Adrenal gland (tissue), 12 donors: ENCODE measurements around the gene ACP1. TPM values are rescaled to one million over a fixed set of nuclear protein-coding genes. Genes with fewer than 3 reads are reported as not detected.

ENCODE experiments used
- DNase-seq, 7 donors: peaks; one replicate each; pipeline ENCODE4 v3.0.0-alpha.2; 2019 to 2020
- H3K27ac ChIP-seq, 5 donors: fragments of 200-600 bp; sonication (generic) in 4 of 5; 1 replicate in 3 of 5; 2 replicates in 2 of 5; pipeline versions ENCODE4 v1.5.1 to v1.8.0; 2016 to 2020; ENCODE audit warnings: mild to moderate bottlenecking in 1 of 5
- H3K27me3 ChIP-seq: fragments of 200-600 bp; 2 replicates; pipeline ENCODE4 v1.8.0; 2021
- H3K36me3 ChIP-seq, 2 donors: fragments of 200-600 bp; replicated peaks in 1 of 2; 1 replicate in 1 of 2; 2 replicates in 1 of 2; pipeline versions ENCODE4 v1.5.1 to v1.8.0; 2018 to 2022
- H3K4me1 ChIP-seq, 2 donors: fragments of 200-600 bp; replicated peaks in 1 of 2; 1 replicate in 1 of 2; 2 replicates in 1 of 2; pipeline versions ENCODE4 v1.5.1 to v1.8.0; 2018 to 2021
- H3K4me3 ChIP-seq, 4 donors: fragments of 200-600 bp; sonication (generic) in 3 of 4; one replicate each; pipeline ENCODE4 v1.5.1; 2016 to 2018
- H3K9me3 ChIP-seq, 3 donors: fragments of 200-600 bp; sonication (generic) in 1 of 3; replicated peaks in 1 of 3; 1 replicate in 2 of 3; 2 replicates in 1 of 3; pipeline versions ENCODE4 v1.5.1 to v1.8.0; 2016 to 2021
- POLR2A ChIP-seq, 2 donors: fragments of 450-650 bp; IDR thresholded peaks; one replicate each; pipeline ENCODE4 v1.6.1; 2017; ENCODE audit warnings: antibody characterized with exemption in 2 of 2, mild to moderate bottlenecking in 2 of 2, moderate library complexity in 1 of 2
- WGBS, 4 donors: extraction: QIAGEN DNeasy Blood & Tissue Kit in 2 of 4; methylation state at CpG; one replicate each; pipeline versions ENCODE4 v1.1.5 to v1.1.7; 2013 to 2017; 5-methylcytosine and 5-hydroxymethylcytosine counted together
- intact Hi-C, 2 donors: fragments of 100-400 bp; cut with DNase I; formaldehyde crosslinking; loops; one replicate each; pipeline versions ENCODE4 v1.14.1 to v1.15.0; 2022 to 2023
- polyA plus RNA-seq, 3 donors: library from polyadenylated mRNA; stranded (reverse); fragments of 200-250 nt in 2 of 3; fragments of 350-450 nt in 1 of 3; fragmentation: Illumina TruSeq in 1 of 3; extraction: RNeasy Lipid Tissue Mini Kit (QIAGEN cat#74804) in 1 of 3; gene quantifications; one replicate each; pipeline ENCODE4 v1.2.3, GENCODE V29; 2013 to 2014
- total RNA-seq, 9 donors: library from RNA; depleted of rRNA in 4 of 9; stranded (reverse); fragments of >200 nt in 4 of 9; fragments of 120-200 nt in 1 of 9; fragmentation: NEBNext Ultra II Directional in 1 of 9; extraction: Animal tissue kit (Norgen Biotek cat#: 25700) in 1 of 9; gene quantifications; one replicate each; pipeline versions ENCODE4 v1.1.0 to v1.2.4, GENCODE V29; 2013 to 2023
- TF ChIP-seq, protein P1 (sequence below), 6 experiments: fragments of 450-650 bp in 4 of 6; fragments of 200-600 bp in 2 of 6; sonication (generic) in 1 of 6; IDR thresholded peaks; 1 replicate in 5 of 6; 2 replicates in 1 of 6; pipeline versions ENCODE4 v1.5.1 to v1.8.0; 2016 to 2021; ENCODE audit warnings: antibody characterized with exemption in 6 of 6, mild to moderate bottlenecking in 2 of 6, moderate library complexity in 1 of 6
- donor health status: healthy with polysubstance abuse.
- donor health status: Bipolar disorder and iron deficiency.
- donor health status: DM: yes; HTN: yes; CAD: no.
- donor health status: DM: no; HTN: no; CAD: no.
- donor health status: DM: no; HTN: no; CAD: no.
- donor health status: DM: yes; HTN: yes; CAD: no.

Gene ACP1
- total and polyA plus RNA-seq, 12 donors = 59.5 to 386 (median 161) TPM

DNA sequence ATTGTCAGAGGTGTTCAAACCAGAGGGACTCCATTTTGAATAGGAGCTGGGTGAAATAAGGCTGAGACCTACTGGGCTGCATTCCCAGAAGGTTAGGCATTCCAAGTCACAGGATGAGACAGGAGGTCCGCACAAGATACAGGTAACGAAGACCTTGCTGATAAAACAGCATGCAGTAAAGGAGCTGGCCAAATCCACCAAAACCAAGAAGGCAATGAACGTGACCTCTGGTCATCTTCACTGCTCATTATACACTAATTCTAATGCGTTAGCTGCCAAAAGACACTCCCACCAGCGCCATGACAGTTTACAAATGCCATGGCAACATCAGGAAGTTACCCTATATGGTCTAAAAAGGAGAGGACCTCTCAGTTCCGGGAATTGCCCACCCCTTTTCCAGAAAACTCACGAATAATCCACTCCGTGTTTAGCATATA is 11.5 kb upstream of the ACP1 start:
- intact Hi-C loops = no loop called here
- WGBS, 4 donors = 80 to 87% (median 82%) methylated on average over 8 of the region's 8 CpGs
- no peak for TF ChIP-seq POLR2A (IDR thresholded peaks at IDR 0.05)
- TF ChIP-seq, protein P1, sequence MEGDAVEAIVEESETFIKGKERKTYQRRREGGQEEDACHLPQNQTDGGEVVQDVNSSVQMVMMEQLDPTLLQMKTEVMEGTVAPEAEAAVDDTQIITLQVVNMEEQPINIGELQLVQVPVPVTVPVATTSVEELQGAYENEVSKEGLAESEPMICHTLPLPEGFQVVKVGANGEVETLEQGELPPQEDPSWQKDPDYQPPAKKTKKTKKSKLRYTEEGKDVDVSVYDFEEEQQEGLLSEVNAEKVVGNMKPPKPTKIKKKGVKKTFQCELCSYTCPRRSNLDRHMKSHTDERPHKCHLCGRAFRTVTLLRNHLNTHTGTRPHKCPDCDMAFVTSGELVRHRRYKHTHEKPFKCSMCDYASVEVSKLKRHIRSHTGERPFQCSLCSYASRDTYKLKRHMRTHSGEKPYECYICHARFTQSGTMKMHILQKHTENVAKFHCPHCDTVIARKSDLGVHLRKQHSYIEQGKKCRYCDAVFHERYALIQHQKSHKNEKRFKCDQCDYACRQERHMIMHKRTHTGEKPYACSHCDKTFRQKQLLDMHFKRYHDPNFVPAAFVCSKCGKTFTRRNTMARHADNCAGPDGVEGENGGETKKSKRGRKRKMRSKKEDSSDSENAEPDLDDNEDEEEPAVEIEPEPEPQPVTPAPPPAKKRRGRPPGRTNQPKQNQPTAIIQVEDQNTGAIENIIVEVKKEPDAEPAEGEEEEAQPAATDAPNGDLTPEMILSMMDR (IDR thresholded peaks at IDR 0.05) = no peak
- H3K9me3 ChIP-seq = peaks cover 0 to 4% (median 0%) of the 10 kb centered on the region in 3 donors
- no peak for DNase-seq
- no peak overlapping the region for H3K27ac ChIP-seq
- no peaks in the 10 kb centered on the region for H3K36me3 ChIP-seq
- H3K4me3 ChIP-seq = no peak overlapping the region
- H3K4me1 ChIP-seq = peaks cover 0 to 9% of the 10 kb centered on the region in 2 donors
- no peaks in the 10 kb centered on the region for H3K27me3 ChIP-seq

DNA sequence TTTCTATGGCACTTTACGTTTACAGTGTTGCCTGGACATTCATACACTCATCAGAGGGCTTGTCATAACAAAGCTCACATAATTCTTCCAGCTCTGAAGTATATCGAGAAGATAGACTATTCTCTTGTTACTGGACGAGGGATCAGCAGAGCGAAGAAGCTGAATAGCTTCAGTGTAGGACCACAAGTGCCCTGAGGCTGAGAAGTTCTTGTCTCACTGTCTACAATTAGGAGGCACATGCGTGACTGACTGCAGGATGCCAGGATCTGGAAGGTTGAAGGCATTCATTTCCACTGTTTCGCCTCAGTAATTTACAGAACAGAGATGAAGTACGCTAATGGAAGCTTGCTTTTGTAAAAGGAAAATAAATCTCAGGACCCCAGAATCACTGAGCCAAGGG is 10.5 kb upstream of the ACP1 start:
- H3K27me3 ChIP-seq = no peaks in the 10 kb centered on the region
- intact Hi-C loops = no loop called here
- no peak for TF ChIP-seq POLR2A (IDR thresholded peaks at IDR 0.05)
- TF ChIP-seq, protein P1 (IDR thresholded peaks at IDR 0.05) = no peak
- H3K4me3 ChIP-seq = no peak overlapping the region
- WGBS, 4 donors = 84 to 88% (median 86%) methylated on average over 7 of the region's 7 CpGs
- no peak for DNase-seq
- peaks cover 0 to 9% of the 10 kb centered on the region in 2 donors for H3K4me1 ChIP-seq
- no peaks in the 10 kb centered on the region for H3K36me3 ChIP-seq
- H3K9me3 ChIP-seq = peaks cover 0 to 4% (median 0%) of the 10 kb centered on the region in 3 donors
- H3K27ac ChIP-seq = peak overlapping the region in 3 of 5 donors; percentile 4 to 48 (median 30)

DNA sequence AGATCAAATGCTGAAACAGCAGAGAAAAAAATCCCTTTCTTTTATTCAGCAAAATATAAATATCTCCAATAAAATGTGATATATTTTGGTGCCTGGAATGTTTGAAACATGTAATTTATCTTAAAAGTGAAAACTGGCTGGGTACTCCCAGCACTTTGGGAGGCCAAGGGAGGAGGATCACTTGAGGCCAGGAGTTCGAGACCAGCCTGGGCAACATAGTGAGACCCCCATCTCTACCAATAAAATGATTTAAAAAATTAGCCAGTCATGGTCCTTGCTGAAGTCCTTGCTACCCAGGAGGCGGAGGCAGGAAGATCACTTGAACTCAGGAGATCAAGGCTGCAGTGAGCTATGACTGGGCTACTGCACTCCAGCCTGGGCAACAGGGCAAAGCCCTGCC is 9.6 kb upstream of the ACP1 start:
- no peaks in the 10 kb centered on the region for H3K36me3 ChIP-seq
- DNase-seq = no peak
- no peak overlapping the region for H3K4me3 ChIP-seq
- no peaks in the 10 kb centered on the region for H3K27me3 ChIP-seq
- TF ChIP-seq POLR2A (IDR thresholded peaks at IDR 0.05) = no peak
- TF ChIP-seq, protein P1 (IDR thresholded peaks at IDR 0.05) = no peak
- peak overlapping the region in 2 of 5 donors; percentile 30 to 48 for H3K27ac ChIP-seq
- H3K9me3 ChIP-seq = peaks cover 0 to 4% (median 0%) of the 10 kb centered on the region in 3 donors
- intact Hi-C loops = no loop called here
- WGBS, 4 donors = 68 to 87% (median 78%) methylated on average over 2 of the region's 2 CpGs
- H3K4me1 ChIP-seq = peaks cover 0 to 9% of the 10 kb centered on the region in 2 donors

GRCh38 chr2:256094-256493 is 8.7 kb upstream of the ACP1 start:
- H3K4me3 ChIP-seq = no peak overlapping the region
- DNase-seq = no peak
- 49 to 64% (median 57%) methylated on average over 3 of the region's 3 CpGs for WGBS, 4 donors
- peak overlapping the region in 2 of 5 donors; percentile 30 to 48 for H3K27ac ChIP-seq
- H3K9me3 ChIP-seq = peaks cover 0 to 4% (median 0%) of the 10 kb centered on the region in 3 donors
- peaks cover 0 to 18% of the 10 kb centered on the region in 2 donors for H3K4me1 ChIP-seq
- intact Hi-C loops = no loop called here
- H3K27me3 ChIP-seq = no peaks in the 10 kb centered on the region
- no peaks in the 10 kb centered on the region for H3K36me3 ChIP-seq
- TF ChIP-seq, protein P1 (IDR thresholded peaks at IDR 0.05) = no peak
- no peak for TF ChIP-seq POLR2A (IDR thresholded peaks at IDR 0.05)
